HepG2 (cell line): ENCODE measurements around the gene TUBGCP6. TPM values are rescaled to one million over a fixed set of nuclear protein-coding genes. Genes with fewer than 3 reads are reported as not detected.

Source experiments
- DR1 ChIP-seq: sonication (generic); formaldehyde crosslinking; IDR thresholded peaks from 2 replicates; pipeline ENCODE4 v1.8.0; 2021; ENCODE audit warnings: mild to moderate bottlenecking, missing genetic modification reagents, inconsistent platforms
- HHEX ChIP-seq: IDR thresholded peaks from 2 replicates; pipeline ENCODE4 v1.6.1; 2016; ENCODE audit warnings: control low read depth
- RELA ChIP-seq: sonication (generic); formaldehyde crosslinking; IDR thresholded peaks from 2 replicates; pipeline ENCODE4 v1.4.0; 2020; ENCODE audit warnings: missing genetic modification reagents
- SIN3B ChIP-seq: fragments of 150-350 bp; IDR thresholded peaks from 2 replicates; pipeline ENCODE4 v1.6.1; 2014; ENCODE audit warnings: low read length
- SRSF1 ChIP-seq: fragments of 200-400 bp; formaldehyde crosslinking; optimal IDR thresholded peaks from 2 replicates; pipeline ENCODE3; 2017; ENCODE audit warnings: mild to moderate bottlenecking, low read depth, low read length, moderate library complexity
- TFDP1 ChIP-seq: IDR thresholded peaks from 2 replicates; pipeline ENCODE4 v1.6.1; 2016; ENCODE audit warnings: missing compliant biosample characterization, missing genetic modification reagents, borderline replicate concordance
- ZBED4 ChIP-seq: sonication (generic); formaldehyde crosslinking; IDR thresholded peaks from 2 replicates; pipeline ENCODE4 v1.4.0; 2020; ENCODE audit warnings: missing genetic modification reagents, borderline replicate concordance
- ZBTB7B ChIP-seq: sonication (generic); formaldehyde crosslinking; IDR thresholded peaks from 2 replicates; pipeline ENCODE4 v1.4.0; 2020; ENCODE audit warnings: missing genetic modification reagents
- ZNF329 ChIP-seq: sonication (generic); formaldehyde crosslinking; IDR thresholded peaks from 2 replicates; pipeline ENCODE4 v1.9.0; 2021; ENCODE audit warnings: low read depth, mild to moderate bottlenecking, missing genetic modification reagents
- ZNF354B ChIP-seq: sonication (generic); formaldehyde crosslinking; IDR thresholded peaks from 2 replicates; pipeline ENCODE4 v1.8.0; 2022; ENCODE audit warnings: mild to moderate bottlenecking, missing genetic modification reagents
- ZNF615 ChIP-seq: sonication (generic); formaldehyde crosslinking; IDR thresholded peaks from 2 replicates; pipeline ENCODE4 v1.5.0; 2020; ENCODE audit warnings: mild to moderate bottlenecking, missing genetic modification reagents, borderline replicate concordance
- polyA plus RNA-seq, 8 experiments: library from polyadenylated mRNA; depleted of rRNA in 3 of 8; stranded (reverse) in 7 of 8; unstranded in 1 of 8; fragments of >200 nt; fragmentation: Illumina TruSeq in 4 of 8; extraction: Trizol in 4 of 8; gene quantifications; 2 replicates each; pipeline versions ENCODE4 v1.2.1 to v1.2.3, GENCODE V29; 2011 to 2016; ENCODE audit warnings: low read depth in 4 of 8, missing spikeins in 1 of 8, mixed read lengths in 1 of 8; ENCODE audit not compliant: insufficient read depth in 1 of 8
- total RNA-seq, 5 experiments: library from RNA; depleted of rRNA; stranded (reverse); fragments of >200 nt; fragmentation: Illumina TruSeq; extraction: Trizol; gene quantifications; 2 replicates each; pipeline ENCODE4 v1.2.3, GENCODE V29; 2016; ENCODE audit warnings: low read depth in 1 of 5
- TF ChIP-seq, protein P1 (sequence below): sonication (generic); formaldehyde crosslinking; IDR thresholded peaks from 2 replicates; pipeline ENCODE4 v1.4.0; 2020; ENCODE audit warnings: missing genetic modification reagents
- TF ChIP-seq, protein P2 (sequence below): sonication (generic); formaldehyde crosslinking; IDR thresholded peaks from 2 replicates; pipeline ENCODE4 v1.4.0; 2020; ENCODE audit warnings: mild to moderate bottlenecking, missing genetic modification reagents

The TUBGCP6 gene
- total and polyA plus RNA-seq, 2 of the 13 experiments (the other 11 are each of a cell fraction or from before 2014, with no cell fraction given), result 14.6 to 15.7 TPM

DNA sequence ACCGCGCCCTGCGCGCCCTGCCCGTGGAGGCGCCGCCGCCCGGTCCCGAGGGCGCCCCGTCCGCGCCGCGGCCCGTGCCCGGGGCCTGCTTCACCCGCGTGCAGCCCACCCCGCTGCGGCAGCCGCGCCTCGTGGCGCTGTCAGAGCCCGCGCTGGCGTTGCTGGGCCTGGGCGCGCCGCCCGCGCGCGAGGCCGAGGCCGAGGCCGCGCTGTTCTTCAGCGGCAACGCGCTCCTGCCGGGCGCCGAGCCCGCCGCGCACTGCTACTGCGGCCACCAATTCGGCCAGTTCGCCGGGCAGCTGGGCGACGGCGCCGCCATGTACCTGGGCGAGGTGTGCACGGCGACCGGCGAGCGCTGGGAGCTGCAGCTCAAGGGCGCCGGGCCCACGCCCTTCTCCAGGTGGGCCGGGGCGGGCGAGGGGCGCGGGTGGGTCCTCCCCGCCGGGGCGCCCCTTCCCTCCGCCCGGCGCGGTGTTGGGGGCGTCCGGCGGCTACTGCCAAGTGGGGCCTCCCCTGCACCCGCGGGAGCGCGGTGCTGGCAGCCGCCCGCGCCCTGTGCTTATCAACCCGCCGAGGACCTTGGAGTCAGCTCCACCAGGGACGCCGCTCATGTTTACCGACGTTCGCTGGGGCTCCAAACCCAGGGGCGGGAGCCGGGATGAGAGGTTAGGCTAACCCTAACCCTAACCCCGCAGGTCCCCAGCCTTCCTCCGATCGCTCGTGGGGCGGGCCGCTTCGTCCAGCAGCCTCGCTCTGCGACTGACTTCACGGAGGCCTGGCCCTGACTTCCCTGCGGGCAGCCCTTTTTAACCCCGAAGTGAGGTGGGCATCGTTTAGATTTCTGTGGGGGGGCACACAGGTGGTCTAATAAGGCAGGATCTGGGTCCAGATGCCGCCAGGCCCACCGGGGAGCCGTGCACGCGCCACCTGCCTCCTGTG is 43.4 kb downstream of the TUBGCP6 start (continued):
- TF ChIP-seq, protein P1, sequence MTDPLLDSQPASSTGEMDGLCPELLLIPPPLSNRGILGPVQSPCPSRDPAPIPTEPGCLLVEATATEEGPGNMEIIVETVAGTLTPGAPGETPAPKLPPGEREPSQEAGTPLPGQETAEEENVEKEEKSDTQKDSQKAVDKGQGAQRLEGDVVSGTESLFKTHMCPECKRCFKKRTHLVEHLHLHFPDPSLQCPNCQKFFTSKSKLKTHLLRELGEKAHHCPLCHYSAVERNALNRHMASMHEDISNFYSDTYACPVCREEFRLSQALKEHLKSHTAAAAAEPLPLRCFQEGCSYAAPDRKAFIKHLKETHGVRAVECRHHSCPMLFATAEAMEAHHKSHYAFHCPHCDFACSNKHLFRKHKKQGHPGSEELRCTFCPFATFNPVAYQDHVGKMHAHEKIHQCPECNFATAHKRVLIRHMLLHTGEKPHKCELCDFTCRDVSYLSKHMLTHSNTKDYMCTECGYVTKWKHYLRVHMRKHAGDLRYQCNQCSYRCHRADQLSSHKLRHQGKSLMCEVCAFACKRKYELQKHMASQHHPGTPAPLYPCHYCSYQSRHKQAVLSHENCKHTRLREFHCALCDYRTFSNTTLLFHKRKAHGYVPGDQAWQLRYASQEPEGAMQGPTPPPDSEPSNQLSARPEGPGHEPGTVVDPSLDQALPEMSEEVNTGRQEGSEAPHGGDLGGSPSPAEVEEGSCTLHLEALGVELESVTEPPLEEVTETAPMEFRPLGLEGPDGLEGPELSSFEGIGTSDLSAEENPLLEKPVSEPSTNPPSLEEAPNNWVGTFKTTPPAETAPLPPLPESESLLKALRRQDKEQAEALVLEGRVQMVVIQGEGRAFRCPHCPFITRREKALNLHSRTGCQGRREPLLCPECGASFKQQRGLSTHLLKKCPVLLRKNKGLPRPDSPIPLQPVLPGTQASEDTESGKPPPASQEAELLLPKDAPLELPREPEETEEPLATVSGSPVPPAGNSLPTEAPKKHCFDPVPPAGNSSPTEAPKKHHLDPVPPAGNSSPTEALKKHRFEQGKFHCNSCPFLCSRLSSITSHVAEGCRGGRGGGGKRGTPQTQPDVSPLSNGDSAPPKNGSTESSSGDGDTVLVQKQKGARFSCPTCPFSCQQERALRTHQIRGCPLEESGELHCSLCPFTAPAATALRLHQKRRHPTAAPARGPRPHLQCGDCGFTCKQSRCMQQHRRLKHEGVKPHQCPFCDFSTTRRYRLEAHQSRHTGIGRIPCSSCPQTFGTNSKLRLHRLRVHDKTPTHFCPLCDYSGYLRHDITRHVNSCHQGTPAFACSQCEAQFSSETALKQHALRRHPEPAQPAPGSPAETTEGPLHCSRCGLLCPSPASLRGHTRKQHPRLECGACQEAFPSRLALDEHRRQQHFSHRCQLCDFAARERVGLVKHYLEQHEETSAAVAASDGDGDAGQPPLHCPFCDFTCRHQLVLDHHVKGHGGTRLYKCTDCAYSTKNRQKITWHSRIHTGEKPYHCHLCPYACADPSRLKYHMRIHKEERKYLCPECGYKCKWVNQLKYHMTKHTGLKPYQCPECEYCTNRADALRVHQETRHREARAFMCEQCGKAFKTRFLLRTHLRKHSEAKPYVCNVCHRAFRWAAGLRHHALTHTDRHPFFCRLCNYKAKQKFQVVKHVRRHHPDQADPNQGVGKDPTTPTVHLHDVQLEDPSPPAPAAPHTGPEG (CRISPR knock-in tag), result no peak
- TF ChIP-seq SIN3B (no peak), ZNF615 (CRISPR knock-in tag) (no peak), SRSF1 (no peak), ZBTB7B (CRISPR knock-in tag) (no peak), TFDP1 (CRISPR knock-in tag) (no peak), ZBED4 (no peak), ZNF329 (CRISPR knock-in tag) (no peak), DR1 (CRISPR knock-in tag) (no peak), RELA (CRISPR knock-in tag) (no peak), ZNF354B (no peak), HHEX (no peak)
- TF ChIP-seq, protein P2, sequence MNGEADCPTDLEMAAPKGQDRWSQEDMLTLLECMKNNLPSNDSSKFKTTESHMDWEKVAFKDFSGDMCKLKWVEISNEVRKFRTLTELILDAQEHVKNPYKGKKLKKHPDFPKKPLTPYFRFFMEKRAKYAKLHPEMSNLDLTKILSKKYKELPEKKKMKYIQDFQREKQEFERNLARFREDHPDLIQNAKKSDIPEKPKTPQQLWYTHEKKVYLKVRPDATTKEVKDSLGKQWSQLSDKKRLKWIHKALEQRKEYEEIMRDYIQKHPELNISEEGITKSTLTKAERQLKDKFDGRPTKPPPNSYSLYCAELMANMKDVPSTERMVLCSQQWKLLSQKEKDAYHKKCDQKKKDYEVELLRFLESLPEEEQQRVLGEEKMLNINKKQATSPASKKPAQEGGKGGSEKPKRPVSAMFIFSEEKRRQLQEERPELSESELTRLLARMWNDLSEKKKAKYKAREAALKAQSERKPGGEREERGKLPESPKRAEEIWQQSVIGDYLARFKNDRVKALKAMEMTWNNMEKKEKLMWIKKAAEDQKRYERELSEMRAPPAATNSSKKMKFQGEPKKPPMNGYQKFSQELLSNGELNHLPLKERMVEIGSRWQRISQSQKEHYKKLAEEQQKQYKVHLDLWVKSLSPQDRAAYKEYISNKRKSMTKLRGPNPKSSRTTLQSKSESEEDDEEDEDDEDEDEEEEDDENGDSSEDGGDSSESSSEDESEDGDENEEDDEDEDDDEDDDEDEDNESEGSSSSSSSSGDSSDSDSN, result peak; percentile 63; the same call in 1 of the 2 replicates
